Astrocyte (in vitro differentiated cells and primary cell): ENCODE measurements around the gene ATP5IF1. TPM values are rescaled to one million over a fixed set of nuclear protein-coding genes. Genes with fewer than 3 reads are reported as not detected.

ENCODE experiments used
- DNase-seq: peaks from one replicate; pipeline ENCODE4 v3.0.0-alpha.2; 2010; ENCODE audit warnings: low read depth
- FAIRE-seq: peaks from 2 replicates; lab custom pipeline; 2011; peaks lifted over from hg19 to GRCh38; lab: Jason Lieb, UNC
- H2AFZ ChIP-seq: 2 replicates; pipeline ENCODE4 v1.6.0; 2012; ENCODE audit warnings: low read depth, low read length, inconsistent platforms
- H3K27ac ChIP-seq: 2 replicates; pipeline ENCODE4 v1.5.1; 2011; ENCODE audit warnings: low read depth, low read length, inconsistent platforms
- H3K27me3 ChIP-seq: 2 replicates; pipeline ENCODE4 v1.6.0; 2011; ENCODE audit warnings: low read length, inconsistent platforms; ENCODE audit not compliant: insufficient read depth
- H3K36me3 ChIP-seq: 2 replicates; pipeline ENCODE4 v1.5.1; 2011; ENCODE audit warnings: low read length, inconsistent platforms; ENCODE audit not compliant: insufficient read depth
- H3K4me1 ChIP-seq: 2 replicates; pipeline ENCODE4 v1.5.1; 2011; ENCODE audit warnings: low read length, inconsistent platforms; ENCODE audit not compliant: insufficient read depth
- H3K4me2 ChIP-seq: 2 replicates; pipeline ENCODE4 v1.6.0; 2012; ENCODE audit warnings: low read length, inconsistent platforms
- H3K4me3 ChIP-seq: 2 replicates; pipeline ENCODE4 v1.5.1; 2011; ENCODE audit warnings: low read depth, mild to moderate bottlenecking, low read length, inconsistent platforms; ENCODE audit not compliant: insufficient read depth
- H3K79me2 ChIP-seq: 2 replicates; pipeline ENCODE4 v1.6.0; 2012; ENCODE audit warnings: mild to moderate bottlenecking, low read length, inconsistent platforms; ENCODE audit not compliant: insufficient read depth
- H3K9ac ChIP-seq: 2 replicates; pipeline ENCODE4 v1.6.0; 2012; ENCODE audit warnings: mild to moderate bottlenecking, low read length, inconsistent platforms
- H3K9me3 ChIP-seq: 2 replicates; pipeline ENCODE4 v1.5.1; 2012; ENCODE audit warnings: low read depth, mild to moderate bottlenecking, low read length, inconsistent platforms; ENCODE audit not compliant: insufficient read depth
- H4K20me1 ChIP-seq: 2 replicates; pipeline ENCODE4 v1.6.0; 2012; ENCODE audit warnings: low read length, inconsistent platforms; ENCODE audit not compliant: insufficient read depth
- H3K27ac Mint-ChIP-seq: one replicate; pipeline ENCODE4 v1.8.0; 2021; ENCODE audit warnings: mild to moderate bottlenecking, mixed read lengths; ENCODE audit not compliant: unreplicated experiment
- H3K27me3 Mint-ChIP-seq: one replicate; pipeline ENCODE4 v1.8.0; 2021; ENCODE audit warnings: low read depth, mixed read lengths; ENCODE audit not compliant: unreplicated experiment
- H3K36me3 Mint-ChIP-seq: one replicate; pipeline ENCODE4 v1.8.0; 2021; ENCODE audit warnings: low read depth, mixed read lengths; ENCODE audit not compliant: unreplicated experiment
- H3K4me1 Mint-ChIP-seq: one replicate; pipeline ENCODE4 v1.8.0; 2021; ENCODE audit warnings: low read depth, mixed read lengths; ENCODE audit not compliant: unreplicated experiment
- H3K4me3 Mint-ChIP-seq: one replicate; pipeline ENCODE4 v1.8.0; 2021; ENCODE audit warnings: mild to moderate bottlenecking, moderate library complexity, mixed read lengths; ENCODE audit not compliant: unreplicated experiment
- H3K9me3 Mint-ChIP-seq: one replicate; pipeline ENCODE4 v1.8.0; 2021; ENCODE audit warnings: mild to moderate bottlenecking, mixed read lengths; ENCODE audit not compliant: unreplicated experiment
- CTCF ChIP-seq: IDR thresholded peaks from 2 replicates; pipeline ENCODE4 v1.5.1; 2011; ENCODE audit warnings: low read depth, mild to moderate bottlenecking, inconsistent platforms, low read length, moderate library complexity; ENCODE audit not compliant: insufficient read depth
- EZH2 ChIP-seq: IDR thresholded peaks from 2 replicates; pipeline ENCODE4 v1.6.1; 2012; ENCODE audit warnings: mild to moderate bottlenecking, low read length, inconsistent platforms; ENCODE audit not compliant: insufficient read depth
- total RNA-seq: library from RNA; stranded (reverse); gene quantifications from 2 replicates; pipeline ENCODE4 v1.2.1, GENCODE V29; 2021

The ATP5IF1 gene
- total RNA-seq, 1 donor from 2014 or later, result 160 TPM

- Histone ChIP-seq H3K4me1 (peaks cover 5% of the 10 kb centered on the region), H3K36me3 (peaks cover 25% of the 10 kb centered on the region), H3K4me3 (no peak overlapping the region), H3K27ac (no peak overlapping the region), H3K79me2 (no peaks in the 10 kb centered on the region), H2AFZ (no peak overlapping the region), H3K9me3 (no peaks in the 10 kb centered on the region), H3K9ac (no peak overlapping the region), H4K20me1 (no peaks in the 10 kb centered on the region), H3K4me2 (no peak overlapping the region), H3K27me3 (no peaks in the 10 kb centered on the region)
- TF ChIP-seq EZH2, result no peak
- TF ChIP-seq CTCF, result no peak
- no peaks in the 10 kb centered on the region for H3K27me3 Mint-ChIP-seq
- no peak for DNase-seq
- H3K4me1 Mint-ChIP-seq, result peaks cover 7% of the 10 kb centered on the region
- H3K27ac Mint-ChIP-seq, result no peak overlapping the region
- H3K36me3 Mint-ChIP-seq, result peaks cover 7% of the 10 kb centered on the region
- H3K9me3 Mint-ChIP-seq, result no peaks in the 10 kb centered on the region
- FAIRE-seq, result no peak
- H3K4me3 Mint-ChIP-seq, result no peak overlapping the region
Observed at GRCh38 chr1:28197682-28198415, 38.1 kb upstream of the ATP5IF1 start.

- H3K79me2 ChIP-seq, result no peaks in the 10 kb centered on the region
- no peak overlapping the region for H3K27ac Mint-ChIP-seq
- no peak overlapping the region for H3K9ac ChIP-seq
- H3K36me3 Mint-ChIP-seq, result peaks cover 11% of the 10 kb centered on the region
- peaks cover 7% of the 10 kb centered on the region for H3K4me1 Mint-ChIP-seq
- no peak overlapping the region for H3K4me2 ChIP-seq
- DNase-seq (no peak), FAIRE-seq (no peak)
- no peak overlapping the region for H3K4me3 Mint-ChIP-seq
- H2AFZ ChIP-seq, result no peak overlapping the region
- no peaks in the 10 kb centered on the region for H4K20me1 ChIP-seq
- no peak for TF ChIP-seq EZH2
- no peak for TF ChIP-seq CTCF
- H3K36me3 ChIP-seq, result peaks cover 42% of the 10 kb centered on the region
- no peaks in the 10 kb centered on the region for H3K27me3 ChIP-seq
- no peaks in the 10 kb centered on the region for H3K9me3 ChIP-seq
- peaks cover 5% of the 10 kb centered on the region for H3K4me1 ChIP-seq
- no peaks in the 10 kb centered on the region for H3K27me3 Mint-ChIP-seq
- no peak overlapping the region for H3K4me3 ChIP-seq
- no peak overlapping the region for H3K27ac ChIP-seq
- H3K9me3 Mint-ChIP-seq, result no peaks in the 10 kb centered on the region
Observed at GRCh38 chr1:28199328-28200233, 36.3 kb upstream of the ATP5IF1 start.
